Stimulated activated effector memory CD8-positive, alpha-beta T cell treated with anti-CD3 and anti-CD28 coated beads, Interleukin-12 subunit alpha, Interleukin-12 subunit beta, amount 100 ng/mL, for 72 hours (primary cell): ENCODE results near the gene TMPRSS13.

Experiments
- ATAC-seq: fragments of 150-1000 bp; cut with Tn5 transposase; 2 replicates; pipeline ENCODE4 v1.10.0; 2021
- DNase-seq, 2 donors: peaks; one replicate each; pipeline ENCODE4 v3.0.0; 2021 to 2022; ENCODE audit warnings: low spot score in 2 of 2
- H3K27ac Mint-ChIP-seq: one replicate; pipeline ENCODE4 v1.8.0; 2022; ENCODE audit warnings: mild to moderate bottlenecking, mixed read lengths
- H3K36me3 Mint-ChIP-seq: one replicate; pipeline ENCODE4 v1.8.0; 2022; ENCODE audit warnings: mild to moderate bottlenecking, mixed read lengths
- H3K4me1 Mint-ChIP-seq: one replicate; pipeline ENCODE4 v1.8.0; 2022; ENCODE audit warnings: mixed read lengths
- H3K4me3 Mint-ChIP-seq: one replicate; pipeline ENCODE4 v1.8.0; 2022; ENCODE audit warnings: mild to moderate bottlenecking, mixed read lengths
- H3K9me3 Mint-ChIP-seq: one replicate; pipeline ENCODE4 v1.8.0; 2022; ENCODE audit warnings: mixed read lengths

Gene TMPRSS13

DNA sequence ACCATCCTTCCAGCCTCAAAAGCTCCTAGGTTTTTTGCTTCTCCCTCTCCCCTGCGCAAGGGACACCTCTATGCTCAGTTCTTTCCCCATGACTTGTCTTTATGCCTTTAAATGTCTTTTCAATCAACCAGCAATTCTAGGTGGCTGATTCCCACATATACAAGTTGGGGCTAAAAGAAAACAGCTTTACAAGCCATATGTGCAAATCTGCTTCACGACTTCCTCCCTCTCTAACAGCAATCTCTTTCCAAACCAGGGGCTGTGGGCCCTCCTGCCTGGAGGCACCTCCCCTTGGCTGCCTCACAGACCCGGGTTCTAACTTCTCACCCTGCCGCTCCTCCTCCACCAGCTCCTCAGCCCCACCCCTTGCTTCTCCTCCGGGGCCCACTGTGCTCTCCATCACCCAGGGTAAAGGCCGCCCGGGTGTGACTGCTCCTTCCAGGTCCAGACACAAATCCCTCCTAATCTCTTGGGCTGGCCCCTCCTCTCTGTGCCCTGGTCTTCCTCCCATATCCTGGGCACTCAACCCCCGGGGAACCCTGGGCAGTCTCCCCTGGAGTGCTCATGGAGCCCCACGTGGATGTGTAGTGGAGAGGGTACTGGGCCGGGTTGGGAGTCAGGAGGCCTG lies 14.1 kb downstream of the TMPRSS13 start:
- DNase-seq (no peak), ATAC-seq (no peak)
- Mint-ChIP-seq H3K36me3 (no peaks in the 10 kb centered on the region), H3K9me3 (no peaks in the 10 kb centered on the region), H3K27ac (no peak overlapping the region), H3K4me3 (no peak overlapping the region), H3K4me1 (peaks cover 13% of the 10 kb centered on the region)

- ATAC-seq = no peak
- no peak overlapping the region for H3K4me3 Mint-ChIP-seq
- no peaks in the 10 kb centered on the region for H3K9me3 Mint-ChIP-seq
- no peaks in the 10 kb centered on the region for H3K36me3 Mint-ChIP-seq
- H3K27ac Mint-ChIP-seq = no peak overlapping the region
- H3K4me1 Mint-ChIP-seq = peaks cover 5% of the 10 kb centered on the region
- DNase-seq = no peak
Observed at GRCh38 chr11:117914398-117914761, 14.8 kb downstream of the TMPRSS13 start.

GRCh38 chr11:117913736-117914397 lies 15.3 kb downstream of the TMPRSS13 start:
- H3K4me1 Mint-ChIP-seq = peaks cover under 1% of the 10 kb centered on the region
- DNase-seq (no peak), ATAC-seq (no peak)
- no peak overlapping the region for H3K27ac Mint-ChIP-seq
- H3K9me3 Mint-ChIP-seq = no peaks in the 10 kb centered on the region
- H3K4me3 Mint-ChIP-seq = no peak overlapping the region
- no peaks in the 10 kb centered on the region for H3K36me3 Mint-ChIP-seq

DNA sequence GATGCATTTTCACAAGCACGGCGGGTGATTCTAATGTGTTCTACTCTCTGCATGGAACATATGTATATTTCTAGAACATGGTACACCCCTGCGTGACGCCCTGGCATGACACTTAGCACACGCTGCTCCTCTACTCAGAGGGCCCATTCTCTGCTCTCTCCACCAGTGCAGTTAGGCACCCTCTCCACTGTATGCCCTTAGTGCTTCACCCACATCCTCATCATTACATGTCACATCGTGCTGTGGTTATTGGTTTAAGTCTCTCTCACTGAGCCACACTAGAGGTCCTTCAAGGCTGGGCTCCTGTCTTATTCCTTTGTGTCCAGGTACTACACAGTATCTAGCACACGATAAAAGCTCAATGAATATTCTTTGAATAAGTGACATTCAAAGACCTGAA lies 16.7 kb downstream of the TMPRSS13 start:
- H3K4me1 Mint-ChIP-seq = peaks cover 6% of the 10 kb centered on the region
- DNase-seq (no peak), ATAC-seq (peak; percentile 19)

GRCh38 chr11:117911694-117912093 lies 17.5 kb downstream of the TMPRSS13 start:
- Mint-ChIP-seq H3K27ac (peak overlapping the region; percentile 38), H3K4me1 (peaks cover 10% of the 10 kb centered on the region), H3K4me3 (no peak overlapping the region), H3K9me3 (no peaks in the 10 kb centered on the region), H3K36me3 (no peaks in the 10 kb centered on the region)
- no peak for ATAC-seq
- no peak for DNase-seq

More for the DNA sequence above, 16.7 kb downstream of the TMPRSS13 start:
- Mint-ChIP-seq H3K36me3 (no peaks in the 10 kb centered on the region), H3K9me3 (no peaks in the 10 kb centered on the region), H3K27ac (peak overlapping the region; percentile 35), H3K4me3 (no peak overlapping the region)

DNA sequence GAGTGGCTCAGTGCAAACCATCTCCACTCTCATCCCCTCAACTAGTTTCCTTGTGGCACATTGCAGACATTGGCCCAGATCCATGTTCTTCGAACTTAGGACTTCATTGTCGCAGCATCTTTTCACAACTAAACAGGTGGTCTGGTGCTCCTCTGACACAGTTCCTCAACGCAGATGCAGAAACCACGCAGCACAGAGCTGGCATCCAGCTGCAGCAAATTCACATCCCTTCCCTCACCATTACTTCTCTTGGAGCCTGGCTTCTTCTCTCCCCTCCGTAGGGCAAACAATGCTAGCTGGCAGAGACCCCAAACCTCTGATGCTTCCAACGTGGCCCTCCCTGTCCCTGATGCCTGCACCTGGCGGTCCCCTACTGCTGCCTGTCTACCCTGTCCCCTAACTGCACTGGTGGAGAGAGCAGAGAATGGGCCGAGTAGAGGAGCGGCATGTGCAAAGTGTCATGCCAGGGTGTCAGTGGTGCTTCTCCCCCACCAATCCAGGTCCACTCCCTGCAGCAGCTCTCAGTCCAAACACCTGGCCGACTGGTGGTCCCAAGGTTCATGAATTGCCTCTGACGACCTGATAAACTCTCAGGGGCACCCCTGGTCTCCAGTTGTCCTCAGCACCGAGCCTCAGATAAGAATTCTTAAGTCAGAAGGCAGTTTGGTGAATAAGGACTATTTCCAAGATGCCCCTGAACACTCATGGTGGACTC lies 18.1 kb downstream of the TMPRSS13 start:
- peak overlapping the region; percentile 38 for H3K27ac Mint-ChIP-seq
- no peaks in the 10 kb centered on the region for H3K9me3 Mint-ChIP-seq
- H3K4me1 Mint-ChIP-seq = peaks cover 10% of the 10 kb centered on the region
- no peak for ATAC-seq
- no peaks in the 10 kb centered on the region for H3K36me3 Mint-ChIP-seq
- no peak for DNase-seq
- H3K4me3 Mint-ChIP-seq = no peak overlapping the region

DNA sequence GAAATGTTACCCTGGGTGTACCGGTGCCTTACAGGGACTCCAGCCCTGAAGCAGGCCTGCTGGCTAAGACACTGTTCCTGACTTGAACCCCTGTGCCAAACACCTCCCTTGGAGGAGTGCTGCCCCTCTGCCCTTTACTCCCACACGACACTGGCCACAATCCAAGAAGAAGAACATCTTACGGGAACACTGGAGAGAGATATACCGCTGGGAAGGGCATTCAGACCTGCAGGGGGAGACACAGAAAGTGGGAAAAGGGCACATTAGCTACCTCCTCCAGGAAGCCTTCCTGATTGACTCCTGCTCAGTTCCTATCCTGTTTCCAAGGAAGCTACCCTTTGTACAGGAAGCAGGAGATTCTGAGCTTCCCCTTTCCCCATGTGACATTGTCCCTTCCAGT lies 18.7 kb downstream of the TMPRSS13 start:
- no peaks in the 10 kb centered on the region for H3K9me3 Mint-ChIP-seq
- DNase-seq = no peak
- no peak overlapping the region for H3K4me3 Mint-ChIP-seq
- no peak for ATAC-seq
- no peak overlapping the region for H3K27ac Mint-ChIP-seq
- no peaks in the 10 kb centered on the region for H3K36me3 Mint-ChIP-seq
- peaks cover 10% of the 10 kb centered on the region for H3K4me1 Mint-ChIP-seq

DNA sequence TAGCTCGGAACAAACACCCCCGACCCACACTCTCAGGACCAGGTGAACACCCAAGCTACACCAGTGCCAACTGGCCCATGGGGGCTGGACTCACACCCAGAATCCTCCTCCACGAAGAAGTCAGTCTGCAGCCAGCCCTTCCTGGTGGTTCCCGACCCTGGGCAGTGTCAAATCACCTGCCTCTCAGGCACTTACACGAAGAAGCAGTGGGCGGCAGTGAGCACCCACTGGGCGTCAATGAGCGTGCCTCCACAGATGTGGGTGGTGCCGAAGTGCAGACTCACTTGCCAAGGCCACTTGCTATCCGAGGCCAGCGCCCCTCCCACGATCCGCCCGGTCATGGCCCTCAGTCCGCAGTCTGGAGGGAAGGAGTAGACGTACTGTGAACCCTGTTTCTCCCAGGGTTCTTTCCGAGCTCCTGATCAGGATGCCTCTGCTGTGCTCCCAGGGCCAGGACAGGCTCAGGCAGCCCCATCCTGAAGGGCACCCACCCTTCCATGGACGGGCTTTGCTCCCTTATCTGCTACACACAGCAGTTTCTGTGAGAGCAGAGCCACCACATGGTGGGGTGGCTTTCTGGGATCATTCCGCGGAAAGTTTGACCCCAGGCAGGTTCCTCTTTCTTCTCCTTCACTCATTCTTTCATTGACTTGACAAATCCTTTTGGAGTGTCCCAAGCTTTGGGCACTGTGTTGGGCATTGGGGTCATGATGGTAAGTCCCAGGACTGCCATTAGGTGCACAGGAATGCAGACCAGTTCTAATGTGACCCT lies 19.4 kb downstream of the TMPRSS13 start:
- Mint-ChIP-seq H3K36me3 (no peaks in the 10 kb centered on the region), H3K9me3 (no peaks in the 10 kb centered on the region), H3K4me1 (peaks cover 10% of the 10 kb centered on the region), H3K27ac (no peak overlapping the region), H3K4me3 (no peak overlapping the region)
- DNase-seq (no peak), ATAC-seq (no peak)

DNA sequence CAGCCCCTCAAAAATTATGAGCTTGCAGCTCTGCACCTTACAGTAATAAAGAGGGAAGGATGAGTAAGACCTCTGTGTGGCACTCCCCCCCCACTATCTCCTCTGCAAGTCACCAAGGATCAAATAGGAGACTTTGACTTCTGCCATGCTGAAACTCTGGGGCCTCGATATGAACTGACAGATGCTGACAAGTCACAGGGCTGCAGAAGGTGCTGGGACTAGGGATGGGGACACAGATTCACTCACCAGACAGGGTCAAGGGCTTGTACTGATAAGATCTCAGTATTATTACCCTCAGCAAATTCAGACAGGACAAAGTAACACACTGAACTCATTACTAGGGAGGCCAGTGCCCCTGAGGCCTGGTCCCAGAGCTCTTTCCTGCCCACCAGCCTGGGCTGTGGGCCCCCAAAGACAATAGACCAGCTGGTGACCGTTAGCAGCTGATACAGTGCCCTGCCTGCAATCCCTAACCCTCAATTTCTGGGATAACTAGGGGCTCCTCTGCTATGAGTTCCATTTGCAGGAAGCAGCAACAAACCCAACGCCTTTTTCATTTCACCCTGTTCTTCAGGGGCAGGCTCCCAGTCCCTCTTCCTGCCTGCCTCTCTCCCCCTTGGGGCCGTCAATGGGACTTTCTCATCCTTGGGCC lies 20.1 kb downstream of the TMPRSS13 start:
- DNase-seq (no peak), ATAC-seq (no peak)
- H3K4me3 Mint-ChIP-seq = no peak overlapping the region

DNA sequence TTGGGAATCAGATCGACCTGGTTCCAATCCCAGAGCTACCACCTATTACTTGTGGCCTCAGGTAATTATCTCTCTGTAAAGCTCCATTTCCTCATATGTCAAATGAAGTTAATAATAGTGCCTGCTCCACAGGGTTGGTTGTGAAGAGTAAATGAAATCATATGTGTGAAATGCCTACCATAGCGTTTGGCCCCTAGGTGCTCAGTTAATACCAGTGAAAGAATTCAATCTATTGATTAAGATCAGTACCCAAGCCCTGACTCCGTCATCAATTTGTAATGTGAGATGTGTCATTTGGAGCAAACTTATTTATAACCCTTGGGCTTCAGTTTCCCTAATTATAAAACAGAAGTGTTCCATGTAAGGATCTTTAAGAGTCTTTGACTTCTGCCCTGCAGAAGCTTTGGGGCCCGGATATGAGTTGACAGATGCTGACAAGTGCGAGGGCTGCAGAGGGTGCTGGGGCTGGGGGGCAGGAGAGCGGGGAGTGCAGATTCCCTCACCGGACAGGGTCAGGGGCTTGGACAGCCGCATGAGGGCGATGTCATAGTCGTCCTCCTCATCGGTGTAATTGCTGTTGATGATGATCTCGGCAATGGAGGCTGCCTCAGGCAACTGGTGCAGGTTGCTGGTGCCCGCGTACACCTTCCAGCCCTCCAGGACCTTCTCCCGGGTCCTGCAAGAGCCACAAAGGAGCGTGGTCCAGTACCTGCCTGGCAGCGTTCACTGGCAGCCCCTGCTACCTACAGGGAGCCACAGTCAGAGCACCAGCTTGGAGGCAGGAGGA lies 20.9 kb downstream of the TMPRSS13 start:
- Mint-ChIP-seq H3K27ac (peak overlapping the region; percentile 89), H3K4me3 (peak overlapping the region; percentile 60)
- no peak for DNase-seq

More for the DNA sequence above, 20.1 kb downstream of the TMPRSS13 start:
- Mint-ChIP-seq H3K9me3 (no peaks in the 10 kb centered on the region), H3K27ac (no peak overlapping the region), H3K36me3 (no peaks in the 10 kb centered on the region), H3K4me1 (peaks cover 10% of the 10 kb centered on the region)

DNA sequence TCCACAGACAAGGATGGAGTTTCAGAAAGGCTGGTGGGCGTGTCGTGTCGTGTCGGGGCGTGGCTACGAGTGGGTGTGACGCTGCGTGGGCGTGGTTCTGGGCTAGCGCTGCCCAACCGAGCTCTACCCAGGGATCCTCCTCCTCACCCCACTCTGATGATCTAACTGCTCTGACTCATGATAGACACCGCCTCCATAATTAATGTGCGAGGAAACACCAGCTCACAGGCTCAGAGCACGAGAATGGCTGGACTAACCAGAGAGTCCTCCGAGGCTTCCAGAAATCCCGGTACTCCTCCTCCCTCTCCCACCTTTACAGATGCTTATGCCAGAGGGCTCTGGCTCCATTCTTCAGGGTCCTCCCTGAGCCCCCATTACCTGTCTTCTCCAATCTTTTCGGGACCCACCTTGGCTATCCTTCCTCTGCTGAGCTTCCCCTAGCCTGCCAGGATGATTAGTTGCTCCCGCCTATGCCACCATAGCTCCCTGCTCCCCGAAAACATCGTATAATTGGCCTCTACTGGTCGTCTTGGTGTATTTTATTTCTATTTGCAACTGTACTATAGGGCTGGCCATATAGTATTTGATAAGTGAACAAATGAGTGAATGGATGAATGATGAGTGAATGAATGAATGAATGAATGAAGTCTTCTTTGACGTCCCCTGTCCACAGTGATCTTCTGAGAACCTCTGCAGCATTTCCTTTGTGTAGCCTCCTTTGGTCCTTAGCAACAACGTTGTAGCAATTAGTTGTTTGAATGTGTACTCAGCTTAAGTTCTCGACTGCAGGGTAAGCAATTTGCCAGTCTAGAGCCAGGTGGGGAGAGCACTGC lies 21.7 kb downstream of the TMPRSS13 start:
- Mint-ChIP-seq H3K4me1 (peaks cover 10% of the 10 kb centered on the region), H3K9me3 (no peaks in the 10 kb centered on the region), H3K4me3 (peak overlapping the region; percentile 60), H3K27ac (peak overlapping the region; percentile 89), H3K36me3 (no peaks in the 10 kb centered on the region)
- ATAC-seq (peak; percentile 97), DNase-seq (peak; percentile 73 to 85)

More for the DNA sequence above, 20.9 kb downstream of the TMPRSS13 start:
- Mint-ChIP-seq H3K36me3 (no peaks in the 10 kb centered on the region), H3K4me1 (peaks cover 10% of the 10 kb centered on the region), H3K9me3 (no peaks in the 10 kb centered on the region)
- no peak for ATAC-seq

DNA sequence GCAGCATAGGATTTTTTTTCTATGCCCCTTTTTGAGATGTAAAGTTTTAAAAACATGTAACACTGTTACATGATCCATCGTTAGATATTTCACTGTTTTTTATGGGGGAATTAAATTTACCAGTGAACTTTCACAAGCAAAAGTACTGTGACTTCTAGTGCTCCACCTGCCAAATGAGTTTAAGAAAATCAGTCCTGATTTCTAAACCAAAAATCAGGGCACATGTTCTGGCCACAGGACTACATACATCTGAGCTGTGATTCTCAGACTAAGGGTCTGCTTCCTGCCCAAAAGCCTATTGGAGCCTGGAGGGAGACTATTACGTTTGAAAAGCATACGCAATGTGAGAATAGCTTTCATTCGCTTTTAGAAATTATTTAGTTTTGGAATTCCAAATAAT lies 22.5 kb downstream of the TMPRSS13 start:
- no peak overlapping the region for H3K4me3 Mint-ChIP-seq
- no peak for DNase-seq
- peaks cover 10% of the 10 kb centered on the region for H3K4me1 Mint-ChIP-seq
- H3K36me3 Mint-ChIP-seq = no peaks in the 10 kb centered on the region
- H3K27ac Mint-ChIP-seq = no peak overlapping the region
- H3K9me3 Mint-ChIP-seq = no peaks in the 10 kb centered on the region
- no peak for ATAC-seq

- Mint-ChIP-seq H3K4me3 (no peak overlapping the region), H3K9me3 (no peaks in the 10 kb centered on the region), H3K4me1 (peaks cover 10% of the 10 kb centered on the region), H3K36me3 (no peaks in the 10 kb centered on the region), H3K27ac (no peak overlapping the region)
- no peak for ATAC-seq
- no peak for DNase-seq
Observed at GRCh38 chr11:117906126-117906525, 23.1 kb downstream of the TMPRSS13 start.

GRCh38 chr11:117905524-117905923 lies 23.7 kb downstream of the TMPRSS13 start:
- ATAC-seq = no peak
- H3K36me3 Mint-ChIP-seq = no peaks in the 10 kb centered on the region
- peaks cover 10% of the 10 kb centered on the region for H3K4me1 Mint-ChIP-seq
- H3K9me3 Mint-ChIP-seq = no peaks in the 10 kb centered on the region
- no peak overlapping the region for H3K4me3 Mint-ChIP-seq
- DNase-seq = no peak
- H3K27ac Mint-ChIP-seq = no peak overlapping the region
